Neural progenitor cell (in vitro differentiated cells): Measurements from ENCODE around the gene CDC42EP3. TPM values are rescaled to one million over a fixed set of nuclear protein-coding genes. Genes with fewer than 3 reads are reported as not detected.

Source experiments
- DNase-seq: peaks from one replicate; pipeline ENCODE4 v3.0.0-alpha.2; 2016; ENCODE audit warnings: low spot score
- H2AFZ ChIP-seq: fragments of 200-600 bp; sonication (generic); replicated peaks from 2 replicates; pipeline ENCODE4 v1.6.1; 2016; ENCODE audit warnings: antibody characterized with exemption
- H3F3A ChIP-seq: fragments of 200-600 bp; sonication (generic); 2 replicates; pipeline ENCODE4 v1.6.1; 2016; ENCODE audit warnings: antibody characterized with exemption, low read depth
- H3K27ac ChIP-seq: fragments of 200-600 bp; sonication (generic); 2 replicates; pipeline ENCODE4 v1.5.1; 2016; ENCODE audit warnings: mild to moderate bottlenecking
- H3K27me3 ChIP-seq: fragments of 200-600 bp; sonication (generic); 2 replicates; pipeline ENCODE4 v1.6.1; 2016; ENCODE audit warnings: mild to moderate bottlenecking, moderate library complexity
- H3K36me3 ChIP-seq: fragments of 200-600 bp; sonication (generic); 2 replicates; pipeline ENCODE4 v1.5.1; 2016
- H3K4me1 ChIP-seq: fragments of 200-600 bp; sonication (generic); 2 replicates; pipeline ENCODE4 v1.6.1; 2016; ENCODE audit warnings: mixed run types
- H3K4me2 ChIP-seq: fragments of 200-600 bp; sonication (generic); 2 replicates; pipeline ENCODE4 v1.6.1; 2016
- H3K4me3 ChIP-seq: fragments of 200-600 bp; sonication (generic); 2 replicates; pipeline ENCODE4 v1.5.1; 2016
- H3K79me2 ChIP-seq: fragments of 200-600 bp; sonication (generic); 2 replicates; pipeline ENCODE4 v1.6.1; 2016; ENCODE audit warnings: low read depth
- H3K9ac ChIP-seq: fragments of 200-600 bp; sonication (generic); 2 replicates; pipeline ENCODE4 v1.6.1; 2016
- H3K9me3 ChIP-seq: fragments of 200-600 bp; sonication (generic); 2 replicates; pipeline ENCODE4 v1.5.1; 2016; ENCODE audit warnings: low read depth
- H4K20me1 ChIP-seq: fragments of 200-600 bp; sonication (generic); 2 replicates; pipeline ENCODE4 v1.6.1; 2016; ENCODE audit warnings: low read depth
- H3K27ac Mint-ChIP-seq: 3 replicates; pipeline ENCODE4 v1.8.0; 2021; ENCODE audit warnings: mixed read lengths
- H3K27me3 Mint-ChIP-seq: 2 replicates; pipeline ENCODE4 v1.8.0; 2022; ENCODE audit warnings: low read depth, mild to moderate bottlenecking, inconsistent platforms, moderate library complexity, mixed read lengths; ENCODE audit not compliant: insufficient read depth
- H3K36me3 Mint-ChIP-seq: 3 replicates; pipeline ENCODE4 v1.8.0; 2021; ENCODE audit warnings: mixed read lengths
- H3K4me1 Mint-ChIP-seq: 3 replicates; pipeline ENCODE4 v1.8.0; 2021; ENCODE audit warnings: mixed read lengths
- H3K4me3 Mint-ChIP-seq: 3 replicates; pipeline ENCODE4 v1.8.0; 2021; ENCODE audit warnings: mild to moderate bottlenecking, moderate library complexity, mixed read lengths
- H3K9me3 Mint-ChIP-seq: 3 replicates; pipeline ENCODE4 v1.8.0; 2020; ENCODE audit warnings: mixed read lengths
- CTCF ChIP-seq: fragments of 200-600 bp; sonication (generic); IDR thresholded peaks from 2 replicates; pipeline ENCODE4 v1.5.1; 2017; ENCODE audit warnings: antibody characterized with exemption, mild to moderate bottlenecking
- EZH2 ChIP-seq: fragments of 200-600 bp; sonication (generic); IDR thresholded peaks from 2 replicates; pipeline ENCODE4 v1.6.1; 2017; ENCODE audit warnings: antibody characterized with exemption, mild to moderate bottlenecking, moderate library complexity
- EZH2phosphoT487 ChIP-seq: fragments of 200-600 bp; sonication (generic); IDR thresholded peaks from 2 replicates; pipeline ENCODE4 v1.6.1; 2017; ENCODE audit warnings: antibody characterized with exemption
- total RNA-seq: library from RNA; depleted of rRNA; stranded (reverse); fragments of >200 nt; gene quantifications from 2 replicates; pipeline ENCODE4 v1.2.3, GENCODE V29; 2015; ENCODE audit warnings: low replicate concordance

CDC42EP3 gene
- total RNA-seq, 1 donor from 2014 or later = 21.2 TPM

GRCh38 chr2:37718515-37719161, 47.2 kb upstream of the CDC42EP3 start:
- no peaks in the 10 kb centered on the region for H3K4me1 ChIP-seq
- H3K36me3 ChIP-seq = no peaks in the 10 kb centered on the region
- no peaks in the 10 kb centered on the region for H4K20me1 ChIP-seq
- Mint-ChIP-seq H3K36me3 (peaks cover 4% of the 10 kb centered on the region), H3K27ac (no peak overlapping the region), H3K4me1 (no peaks in the 10 kb centered on the region), H3K4me3 (no peak overlapping the region), H3K9me3 (peaks cover 14% of the 10 kb centered on the region), H3K27me3 (peaks cover 2% of the 10 kb centered on the region)
- H3K4me3 ChIP-seq = no peak overlapping the region
- DNase-seq = no peak
- TF ChIP-seq EZH2 (no peak), EZH2phosphoT487 (no peak), CTCF (no peak)
- peaks cover 4% of the 10 kb centered on the region for H3K9me3 ChIP-seq
- no peaks in the 10 kb centered on the region for H3K79me2 ChIP-seq
- H2AFZ ChIP-seq = no peak overlapping the region
- H3K27me3 ChIP-seq = no peaks in the 10 kb centered on the region
- H3F3A ChIP-seq = no peaks in the 10 kb centered on the region
- no peak overlapping the region for H3K9ac ChIP-seq
- H3K27ac ChIP-seq = no peak overlapping the region
- no peak overlapping the region for H3K4me2 ChIP-seq

- peaks cover 4% of the 10 kb centered on the region for H3K27me3 Mint-ChIP-seq
- peaks cover 7% of the 10 kb centered on the region for H3K4me1 ChIP-seq
- peaks cover 7% of the 10 kb centered on the region for H3K4me1 Mint-ChIP-seq
- no peak overlapping the region for H3K4me2 ChIP-seq
- H3K27ac ChIP-seq = no peak overlapping the region
- H3K9me3 ChIP-seq = peaks cover 4% of the 10 kb centered on the region
- no peaks in the 10 kb centered on the region for H3F3A ChIP-seq
- H3K27me3 ChIP-seq = no peaks in the 10 kb centered on the region
- H4K20me1 ChIP-seq = no peaks in the 10 kb centered on the region
- no peaks in the 10 kb centered on the region for H3K36me3 Mint-ChIP-seq
- no peak for TF ChIP-seq CTCF
- no peak for TF ChIP-seq EZH2
- no peak for TF ChIP-seq EZH2phosphoT487
- no peak overlapping the region for H3K27ac Mint-ChIP-seq
- H3K79me2 ChIP-seq = no peaks in the 10 kb centered on the region
- H3K9me3 Mint-ChIP-seq = peaks cover 6% of the 10 kb centered on the region
- H3K4me3 Mint-ChIP-seq = no peak overlapping the region
- H2AFZ ChIP-seq = no peak overlapping the region
- H3K36me3 ChIP-seq = no peaks in the 10 kb centered on the region
- H3K4me3 ChIP-seq = no peak overlapping the region
- no peak overlapping the region for H3K9ac ChIP-seq
- DNase-seq = no peak
These were observed 41.8 kb upstream of the CDC42EP3 start for GRCh38 chr2:37713258-37713700.

GRCh38 chr2:37711831-37712230, 40.4 kb upstream of the CDC42EP3 start:
- no peaks in the 10 kb centered on the region for H3K36me3 Mint-ChIP-seq
- H3K4me2 ChIP-seq = no peak overlapping the region
- no peak overlapping the region for H3K4me3 Mint-ChIP-seq

More at GRCh38 chr2:37711831-37712230, 40.4 kb upstream of the CDC42EP3 start:
- Histone ChIP-seq H2AFZ (peak overlapping the region; percentile 78), H3K4me1 (peaks cover 7% of the 10 kb centered on the region), H3K9ac (no peak overlapping the region), H3F3A (no peaks in the 10 kb centered on the region), H3K9me3 (peaks cover 4% of the 10 kb centered on the region), H3K4me3 (no peak overlapping the region), H3K36me3 (no peaks in the 10 kb centered on the region), H3K79me2 (no peaks in the 10 kb centered on the region), H4K20me1 (no peaks in the 10 kb centered on the region), H3K27me3 (no peaks in the 10 kb centered on the region), H3K27ac (no peak overlapping the region)
- Mint-ChIP-seq H3K27me3 (peaks cover 2% of the 10 kb centered on the region), H3K9me3 (peaks cover 3% of the 10 kb centered on the region), H3K27ac (no peak overlapping the region), H3K4me1 (peaks cover 12% of the 10 kb centered on the region)
- no peak for TF ChIP-seq CTCF
- TF ChIP-seq EZH2phosphoT487 = no peak
- DNase-seq = no peak
